Measurements from ENCODE around the gene SMIM45.

SMIM45 gene

DNA sequence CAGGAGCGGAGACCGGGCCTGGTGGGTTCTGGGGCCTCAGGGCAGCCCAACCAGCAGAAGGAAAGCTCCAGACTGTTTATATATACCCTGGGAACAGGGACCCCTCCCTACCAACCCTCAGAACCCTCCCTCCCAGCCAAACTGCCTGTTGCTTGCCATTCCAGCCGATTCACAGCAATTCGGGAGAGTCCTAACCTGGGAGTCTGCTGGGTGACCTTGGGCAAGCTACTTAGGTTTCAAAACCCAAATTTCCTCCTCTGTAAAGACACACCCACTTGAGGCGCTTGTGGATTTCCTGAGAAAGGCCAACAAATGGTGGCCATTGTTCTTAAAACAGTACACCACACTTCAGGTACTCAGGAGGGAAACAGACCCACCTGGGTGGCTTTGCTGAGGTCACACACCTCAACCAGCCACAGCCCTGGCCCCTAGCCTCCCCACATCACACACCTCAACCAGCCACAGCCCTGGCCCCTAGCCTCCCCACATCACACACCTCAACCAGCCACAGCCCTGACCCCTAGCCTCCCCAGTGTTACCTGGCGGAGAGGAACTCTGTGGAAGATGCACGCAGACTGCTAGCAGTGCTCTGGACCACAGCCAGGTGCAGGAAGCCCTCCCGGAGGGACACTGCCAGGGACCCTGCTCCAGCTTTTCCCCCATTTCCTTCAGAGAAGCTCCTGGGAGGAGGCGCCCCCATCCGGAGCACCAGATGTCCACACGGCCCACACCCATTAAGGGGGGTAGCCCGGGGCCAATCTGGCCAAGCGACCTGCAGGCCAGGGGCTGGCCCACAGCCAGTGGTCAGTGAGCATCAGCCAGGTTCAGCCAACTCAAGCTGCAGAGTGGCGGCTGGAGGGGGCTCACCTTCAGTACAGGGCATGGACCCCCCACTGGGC is 43.3 kb upstream of the SMIM45 start:
- H3K23ac ChIP-seq (ENCODE audit: insufficient read length): no peak overlapping the region
- H3K79me2 ChIP-seq (ENCODE audit: control insufficient read depth in 1 of 2, insufficient read depth in 2 of 2, low read length in 2 of 2): no peaks in the 10 kb centered on the region
- H4K20me1 ChIP-seq (replicated peaks in 1 of 2; ENCODE audit: control insufficient read depth in 1 of 2, insufficient read depth in 2 of 2, low read length in 2 of 2): peaks cover 21 to 31% of the 10 kb centered on the region in 2 experiments
- no peak overlapping the region; the same call in 1 of the 2 replicates for H3K18ac ChIP-seq (ENCODE audit: extremely low read depth, low read length)
- H2BK20ac ChIP-seq (ENCODE audit: low read length): no peak overlapping the region
- DNase-seq (ENCODE audit: low read depth in 1 of 2, low spot score in 2 of 2) (peak in 1 of 2 experiments; percentile 69), FAIRE-seq (no peak)
- no peak overlapping the region for H4K8ac ChIP-seq (ENCODE audit: extremely low read depth, insufficient read depth, low read length)
- no peak overlapping the region for H2BK12ac ChIP-seq (ENCODE audit: low read depth, low read length)
- WGBS, 2 experiments (ENCODE audit: extremely low coverage in 1 of 2, insufficient coverage in 1 of 2, insufficient read length in 1 of 2, insufficient replicate concordance in 2 of 2, low coverage in 1 of 2, low lambda C conversion rate in 2 of 2, missing lambda C conversion rate in 1 of 2): 81% methylated on average over 13 of the region's 14 CpGs; no CpG with 5 or more reads in 1 of the 2 experiments
- H2BK120ac ChIP-seq (replicated peaks; ENCODE audit: low read depth, low read length): no peak overlapping the region
- H3K9me3 ChIP-seq (ENCODE audit: insufficient read depth in 2 of 2, low read depth in 1 of 2, low read length in 1 of 2): no peaks in the 10 kb centered on the region; a peak in 1 of 4 replicates
- H2AFZ ChIP-seq (ENCODE audit: low read length): no peak overlapping the region
- peaks cover 42 to 54% (median 50%) of the 10 kb centered on the region in 4 experiments for H3K27me3 ChIP-seq (replicated peaks in 1 of 4; ENCODE audit: control insufficient read depth in 3 of 4, extremely low read depth in 1 of 4, insufficient read depth in 3 of 4, low read length in 3 of 4)
- H3K4ac ChIP-seq (replicated peaks; ENCODE audit: insufficient read length, low read depth, low read length): no peak overlapping the region
- no peak overlapping the region for H2BK5ac ChIP-seq (ENCODE audit: low read depth, low read length)
- H3K36me3 ChIP-seq (ENCODE audit: control insufficient read depth in 2 of 4, insufficient read depth in 4 of 4, low read length in 3 of 4): peaks cover 5 to 28% (median 13%) of the 10 kb centered on the region in 4 experiments; a peak in 5 of 8 replicates
- no peak overlapping the region for H2BK15ac ChIP-seq (ENCODE audit: low read length)
- H3K23me2 ChIP-seq (ENCODE audit: low read depth, low read length): peaks cover 2% of the 10 kb centered on the region; the same call in 1 of the 2 replicates
- H3K4me2 ChIP-seq (ENCODE audit: insufficient read depth in 1 of 2, low read depth in 2 of 2, low read length in 2 of 2): no peak overlapping the region
- POLR2A ChIA-PET (ENCODE audit: partially characterized antibody): interaction anchor here (0.9 to 3.5 kb wide), 8 partner anchors 8 to 64 kb away, joined by 3 to 19 read pairs (median 7); partner anchors contain the start of gene TNFRSF13C
- H4K5ac ChIP-seq (ENCODE audit: insufficient read length, low read depth, low read length): no peak overlapping the region
- no peak overlapping the region for H3K27ac ChIP-seq (ENCODE audit: low read depth, low read length)
- no peak overlapping the region for H3K56ac ChIP-seq (replicated peaks; ENCODE audit: insufficient read length, low read depth, low read length)
- no peak overlapping the region for H3K4me3 ChIP-seq (ENCODE audit: extremely low read depth in 1 of 4, insufficient read depth in 2 of 4, low read depth in 3 of 4, low read length in 4 of 4)
- H2AK5ac ChIP-seq (ENCODE audit: low read depth, low read length): no peak overlapping the region
- H3K9ac ChIP-seq (replicated peaks in 1 of 4; ENCODE audit: extremely low read depth in 1 of 4, low read depth in 3 of 4, low read length in 3 of 4): no peak overlapping the region
- CTCF ChIA-PET (ENCODE audit: partially characterized antibody): interaction anchor here (0.6 to 5.2 kb wide), 9 partner anchors 9 to 212 kb away, joined by 3 to 32 read pairs (median 3); partner anchors contain the start of gene TNFRSF13C
- peaks cover 0 to 28% (median 11%) of the 10 kb centered on the region in 4 experiments; a peak in 6 of 7 replicates for H3K4me1 ChIP-seq (replicated peaks in 1 of 4; ENCODE audit: control insufficient read depth in 3 of 4, insufficient read depth in 4 of 4, low read length in 3 of 4)
- no peak overlapping the region for H4K91ac ChIP-seq (replicated peaks; ENCODE audit: insufficient read length, low read length)
- no peaks in the 10 kb centered on the region for H3K79me1 ChIP-seq (ENCODE audit: low read depth, low read length)
- H3K14ac ChIP-seq (ENCODE audit: insufficient read length): no peak overlapping the region
- TF ChIP-seq RBBP5 (IDR thresholded peaks at IDR 0.05; ENCODE audit: borderline replicate concordance, low read depth, low read length) (no peak), HDAC6 (IDR thresholded peaks at IDR 0.05; ENCODE audit: low read depth, low read length) (no peak), CHD1 (IDR thresholded peaks at IDR 0.05; ENCODE audit: low read depth, low read length) (no peak), SP2 (IDR thresholded peaks at IDR 0.05; ENCODE audit: low read length) (no peak), NRF1 (IDR thresholded peaks at IDR 0.05; ENCODE audit: low read depth, low read length) (no peak), JUN (IDR thresholded peaks at IDR 0.05; ENCODE audit: low read depth, low read length) (no peak), CBX8 (IDR thresholded peaks at IDR 0.05; ENCODE audit: borderline replicate concordance, low read depth, low read length) (no peak), TAF7 (optimal IDR thresholded peaks at IDR 0.05; ENCODE audit: borderline replicate concordance, low read depth, low read length) (peak; percentile 30), EGR1 (IDR thresholded peaks at IDR 0.05; ENCODE audit: borderline replicate concordance, low read depth, low read length) (no peak)

Data from H1 (cell line).